ENCODE data around the gene DCTN4. TPM values are rescaled to one million over a fixed set of nuclear protein-coding genes. Genes with fewer than 3 reads are reported as not detected.

The DCTN4 gene
- total RNA-seq, 1 donor from 2014 or later, result 92.1 TPM

GRCh38 chr5:150659360-150660107, 99.3 kb downstream of the DCTN4 start:
- DNase-seq, result no peak
- Mint-ChIP-seq H3K4me1 (ENCODE audit: low read depth, unreplicated experiment) (peaks cover 15% of the 10 kb centered on the region), H3K9me3 (ENCODE audit: unreplicated experiment) (peaks cover 2% of the 10 kb centered on the region), H3K4me3 (ENCODE audit: unreplicated experiment) (no peak overlapping the region), H3K27me3 (ENCODE audit: unreplicated experiment) (peaks cover 9% of the 10 kb centered on the region), H3K36me3 (ENCODE audit: unreplicated experiment) (no peaks in the 10 kb centered on the region), H3K27ac (ENCODE audit: unreplicated experiment) (no peak overlapping the region)
- TF ChIP-seq CTCF (IDR thresholded peaks at IDR 0.05; ENCODE audit: partially characterized antibody, unreplicated experiment), result no peak

- no peaks in the 10 kb centered on the region for H3K36me3 Mint-ChIP-seq (ENCODE audit: unreplicated experiment)
- DNase-seq, result no peak
- no peak overlapping the region for H3K27ac Mint-ChIP-seq (ENCODE audit: unreplicated experiment)
- H3K9me3 Mint-ChIP-seq (ENCODE audit: unreplicated experiment), result peaks cover 2% of the 10 kb centered on the region
- no peak overlapping the region for H3K4me3 Mint-ChIP-seq (ENCODE audit: unreplicated experiment)
- H3K4me1 Mint-ChIP-seq (ENCODE audit: low read depth, unreplicated experiment), result peaks cover 18% of the 10 kb centered on the region
- TF ChIP-seq CTCF (IDR thresholded peaks at IDR 0.05; ENCODE audit: partially characterized antibody, unreplicated experiment), result no peak
- H3K27me3 Mint-ChIP-seq (ENCODE audit: unreplicated experiment), result peaks cover 9% of the 10 kb centered on the region
Observed at GRCh38 chr5:150658699-150659265, 100.0 kb downstream of the DCTN4 start.

Other genes with a start within 250 kb of the DCTN4 start
- 16.1 TPM for gene SYNPO, start 118.4 kb downstream of the DCTN4 start, total RNA-seq (ENCODE audit: unreplicated experiment)
- gene MYOZ3, start 97.8 kb downstream of the DCTN4 start, total RNA-seq (ENCODE audit: unreplicated experiment), result 0.64 TPM
- gene RBM22, start 58.0 kb downstream of the DCTN4 start, total RNA-seq (ENCODE audit: unreplicated experiment), result 39.3 TPM
- gene SMIM3, start 19.7 kb upstream of the DCTN4 start, total RNA-seq (ENCODE audit: unreplicated experiment), result 0.51 TPM
- not detected for gene IRGM, start 87.5 kb upstream of the DCTN4 start, total RNA-seq (ENCODE audit: unreplicated experiment)
- 33.9 TPM for gene ZNF300, start 146.0 kb upstream of the DCTN4 start, total RNA-seq (ENCODE audit: unreplicated experiment)

Measured in glutamatergic neuron (in vitro differentiated cells).